RWPE1 (cell line): ENCODE data around the gene GRK3.
"Not testable (repeated sequence)": the region's sequence is repeated elsewhere in the genome, so short reads cannot be mapped to it uniquely, and the experiment has no call there.

Source experiments
- CTCF ChIA-PET: fragments of 350-600 bp; sonication (Branson Sonifier 250); formaldehyde crosslinking; extraction: SDS; loops from one replicate; lab custom pipeline; 2021; lab: Yijun Ruan, JAX
- POLR2A ChIA-PET: fragments of 400-600 bp; formaldehyde crosslinking; extraction: SDS; loops from one replicate; lab custom pipeline; 2020; ENCODE audit warnings: antibody characterized with exemption; ENCODE audit not compliant: low non-redundant PET; lab: Yijun Ruan, JAX
- DNase-seq: peaks from one replicate; pipeline ENCODE4 v3.0.0; 2012; ENCODE audit warnings: low spot score
- H3K27ac ChIP-seq: fragments of 450-650 bp; 2 replicates; pipeline ENCODE4 v1.5.1; 2017
- CTCF ChIP-seq: fragments of 450-650 bp; conservative IDR thresholded peaks from 2 replicates; pipeline ENCODE4 v1.5.1; 2017; ENCODE audit warnings: low read depth, mild to moderate bottlenecking

Gene GRK3

DNA sequence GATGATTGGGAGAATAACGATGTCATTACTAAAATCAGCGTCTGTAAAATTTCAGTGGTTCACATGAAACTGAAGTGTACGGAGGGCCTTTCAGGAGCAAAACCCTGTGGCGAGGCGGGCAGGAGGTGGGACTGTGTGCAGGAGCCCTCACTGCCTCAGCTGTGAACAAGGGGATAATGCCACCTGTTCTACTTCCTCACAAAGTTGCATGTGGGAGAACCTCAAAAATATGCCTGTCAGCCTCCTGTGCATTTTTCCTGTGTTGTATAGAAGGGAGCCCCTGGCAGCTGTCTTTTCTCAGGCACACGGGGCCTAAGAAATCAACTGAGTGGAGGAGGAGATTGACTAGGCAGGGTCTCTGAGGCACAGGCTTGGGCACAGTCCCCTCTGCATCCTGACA lies 134.5 kb downstream of the GRK3 start:
- ChIA-PET CTCF (no interaction called here), POLR2A (no interaction called here)
- no peak for DNase-seq
- H3K27ac ChIP-seq: no peak overlapping the region
- no peak for TF ChIP-seq CTCF

DNA sequence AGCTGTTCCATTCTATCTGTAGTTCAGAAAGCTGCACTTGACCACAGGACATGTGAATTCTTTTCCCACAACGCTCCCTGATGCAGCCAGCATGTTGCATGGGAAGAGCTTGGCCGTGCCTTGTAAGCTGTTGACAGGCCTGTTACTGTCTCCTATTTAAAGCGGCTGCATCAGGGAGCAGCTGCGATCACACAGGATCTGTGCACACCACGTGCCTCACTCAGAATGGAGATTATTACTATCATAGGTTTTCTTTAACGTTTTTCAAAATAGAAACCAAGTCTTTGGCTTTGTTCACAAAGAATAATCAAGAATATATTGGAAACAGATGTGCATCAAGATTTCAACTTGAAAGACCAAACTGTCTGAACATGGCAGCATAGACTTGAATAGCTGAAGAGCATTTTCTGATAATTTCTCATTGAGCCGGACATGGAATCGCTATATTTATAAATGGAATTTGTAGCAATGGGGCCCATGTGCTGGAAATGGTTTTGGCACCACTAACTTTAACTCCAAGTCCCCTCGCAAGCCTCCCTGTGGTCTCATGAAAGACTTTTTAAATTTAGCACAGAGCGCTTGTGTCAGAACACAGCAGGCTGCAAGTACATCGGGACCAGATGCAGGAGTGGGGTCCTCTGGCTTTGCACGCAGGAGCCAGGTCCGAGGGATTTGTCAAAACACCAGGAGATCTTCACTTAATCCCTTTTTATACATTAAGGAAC lies 136.7 kb downstream of the GRK3 start:
- POLR2A ChIA-PET: interaction anchor here (0.7 kb wide), 1 partner anchor 159 kb away, joined by 3 read pairs; no protein-coding TSS in a partner anchor
- no peak for TF ChIP-seq CTCF
- DNase-seq: no peak

GRCh38 chr22:25702040-25702439 lies 137.6 kb downstream of the GRK3 start:
- DNase-seq: peak; percentile 10
- no peak overlapping the region for H3K27ac ChIP-seq
- peak; percentile 44 for TF ChIP-seq CTCF
- ChIA-PET POLR2A (no interaction called here), CTCF (interaction anchor here (0.6 to 0.7 kb wide), 2 partner anchors 9 to 1023 kb away, joined by 3 to 4 read pairs; no protein-coding TSS in a partner anchor)

More for the DNA sequence above, 136.7 kb downstream of the GRK3 start:
- H3K27ac ChIP-seq: no peak overlapping the region
- CTCF ChIA-PET: no interaction called here

DNA sequence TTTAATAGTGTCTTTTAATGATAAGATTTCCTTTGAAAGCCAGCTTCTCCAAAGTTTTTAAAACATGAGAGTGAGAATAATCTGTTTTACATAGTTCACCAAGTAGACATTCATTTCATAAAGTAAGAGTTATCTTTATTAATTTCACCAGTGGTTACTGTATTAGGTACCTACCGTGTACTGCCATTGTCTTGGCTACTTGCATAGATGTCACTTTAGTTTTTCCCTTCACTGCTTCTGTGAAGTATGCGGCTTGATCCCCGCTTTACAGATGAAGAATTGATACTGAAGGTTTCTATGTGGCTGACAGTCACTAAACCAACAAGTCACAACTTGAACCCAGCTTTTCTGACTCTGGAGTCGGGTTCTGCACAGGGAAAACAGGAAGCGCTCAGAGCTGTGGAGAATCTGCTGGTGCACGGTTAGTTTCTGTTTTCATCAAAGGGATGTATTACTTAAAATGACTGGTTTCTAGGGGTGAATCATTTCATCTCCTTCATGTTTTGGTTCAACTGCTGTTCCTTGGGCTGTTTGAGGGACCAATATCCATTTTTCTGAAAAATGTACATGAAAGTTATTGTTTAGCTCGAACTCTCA lies 138.2 kb downstream of the GRK3 start:
- CTCF ChIA-PET: interaction anchor here (0.5 to 0.7 kb wide), 3 partner anchors 9 to 1140 kb away, joined by 3 to 4 read pairs (median 4); no protein-coding TSS in a partner anchor
- peak; percentile 4 for DNase-seq
- POLR2A ChIA-PET: no interaction called here
- no peak for TF ChIP-seq CTCF
- H3K27ac ChIP-seq: no peak overlapping the region

GRCh38 chr22:25704701-25705100 lies 140.2 kb downstream of the GRK3 start:
- DNase-seq: no peak
- CTCF ChIA-PET: interaction anchor here (0.6 to 0.7 kb wide), 3 partner anchors 88 to 355 kb away, joined by 3 read pairs; no protein-coding TSS in a partner anchor
- H3K27ac ChIP-seq: no peak overlapping the region
- POLR2A ChIA-PET: no interaction called here
- TF ChIP-seq CTCF: no peak

GRCh38 chr22:25706197-25706596 lies 141.7 kb downstream of the GRK3 start:
- CTCF ChIA-PET: interaction anchor here (0.6 kb wide), 1 partner anchor 67 kb away, joined by 3 read pairs; no protein-coding TSS in a partner anchor
- DNase-seq: no peak
- no peak for TF ChIP-seq CTCF
- POLR2A ChIA-PET: no interaction called here
- no peak overlapping the region for H3K27ac ChIP-seq

GRCh38 chr22:25708430-25708829 lies 144.0 kb downstream of the GRK3 start:
- POLR2A ChIA-PET, DNase-seq, H3K27ac ChIP-seq: not testable (repeated sequence)
- CTCF ChIA-PET: interaction anchor here (0.5 kb wide), 1 partner anchor 64 kb away, joined by 3 read pairs; no protein-coding TSS in a partner anchor
